Measurements from ENCODE around the gene MEGF11.

The MEGF11 gene

DNA sequence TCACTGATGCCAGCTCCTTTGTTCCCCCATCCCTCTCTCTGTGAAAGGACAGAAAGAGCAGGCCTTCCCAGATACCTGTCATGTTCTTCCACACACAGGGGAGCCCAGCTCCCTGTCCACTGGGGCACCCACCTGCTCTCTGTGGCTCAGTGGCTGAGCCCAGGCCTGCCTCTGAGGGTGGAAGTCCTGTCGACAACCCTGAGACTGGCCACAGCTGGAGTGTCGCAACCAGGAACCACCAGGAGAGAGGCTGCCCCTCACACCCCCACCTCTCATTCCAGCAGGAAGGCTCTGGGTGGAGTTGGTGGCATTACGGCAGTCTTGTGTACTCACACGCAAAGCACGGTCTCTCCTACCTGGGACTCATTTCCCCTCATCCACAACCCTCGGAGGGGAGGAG lies 66.3 kb downstream of the MEGF11 start:
- Histone ChIP-seq H3K9ac (ENCODE audit: insufficient read length) (no peak overlapping the region), H3K36me3 (ENCODE audit: insufficient read depth, low read length) (no peaks in the 10 kb centered on the region)

DNA sequence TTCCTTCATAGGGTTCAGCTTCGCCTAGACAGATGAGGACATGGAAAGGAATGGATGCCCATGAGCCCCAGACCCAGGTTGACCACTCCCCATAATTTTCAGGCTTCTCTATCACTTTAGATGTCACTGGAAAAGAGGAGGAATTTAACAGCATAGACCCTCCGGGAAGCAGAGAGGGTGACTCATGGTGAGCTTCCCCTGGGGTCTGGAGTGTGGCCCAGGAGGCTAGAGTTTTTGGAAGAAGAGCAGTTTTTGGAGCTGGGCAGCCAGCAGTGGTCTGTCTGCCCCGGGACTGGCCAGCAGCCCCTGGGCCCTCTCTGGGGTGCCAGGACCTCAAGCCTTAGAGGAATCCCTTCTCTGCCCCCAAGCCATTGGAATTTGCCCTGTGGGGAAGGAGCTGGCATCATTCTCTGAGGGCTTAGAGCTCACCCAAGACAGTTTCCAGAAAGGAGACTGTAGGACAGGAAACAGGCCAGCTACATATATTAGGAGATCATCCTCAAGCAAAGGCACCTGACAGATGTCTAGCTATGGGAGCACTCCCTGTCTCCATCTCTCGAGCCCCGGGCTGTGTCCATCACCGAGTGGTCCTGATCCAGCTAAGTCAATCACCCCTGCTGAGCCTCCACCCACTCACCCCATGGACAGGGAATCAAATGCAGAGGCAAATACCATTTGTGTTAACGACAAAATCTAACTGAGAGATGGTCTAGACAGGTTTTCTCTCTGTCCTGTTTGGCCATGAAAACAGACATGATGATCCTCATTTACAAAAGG lies 67.3 kb downstream of the MEGF11 start:
- Histone ChIP-seq H3K4me3 (no peak overlapping the region), H3K9me3 (ENCODE audit: low read depth, low read length) (no peaks in the 10 kb centered on the region), H3K9ac (ENCODE audit: insufficient read length) (no peak overlapping the region), H3K27ac (no peak overlapping the region), H3K36me3 (ENCODE audit: insufficient read depth, low read length) (no peaks in the 10 kb centered on the region)
- TF ChIP-seq EZH2 (IDR thresholded peaks at IDR 0.05) (no peak), FOXP2 (optimal IDR thresholded peaks at IDR 0.05; ENCODE audit: control extremely low read depth, extremely low read length, insufficient read depth) (no peak), POLR2AphosphoS5 (IDR thresholded peaks at IDR 0.05; ENCODE audit: borderline replicate concordance, low read depth, low read length) (no peak)
- DNase-seq (ENCODE audit: low read depth, low spot score): no peak

More for the DNA sequence above, 66.3 kb downstream of the MEGF11 start:
- no peaks in the 10 kb centered on the region for H3K9me3 ChIP-seq (ENCODE audit: low read depth, low read length)
- no peak for DNase-seq (ENCODE audit: low read depth, low spot score)
- no peak overlapping the region for H3K4me3 ChIP-seq
- TF ChIP-seq EZH2 (IDR thresholded peaks at IDR 0.05) (no peak), FOXP2 (optimal IDR thresholded peaks at IDR 0.05; ENCODE audit: control extremely low read depth, extremely low read length, insufficient read depth) (no peak)
- H3K27ac ChIP-seq: no peak overlapping the region

DNA sequence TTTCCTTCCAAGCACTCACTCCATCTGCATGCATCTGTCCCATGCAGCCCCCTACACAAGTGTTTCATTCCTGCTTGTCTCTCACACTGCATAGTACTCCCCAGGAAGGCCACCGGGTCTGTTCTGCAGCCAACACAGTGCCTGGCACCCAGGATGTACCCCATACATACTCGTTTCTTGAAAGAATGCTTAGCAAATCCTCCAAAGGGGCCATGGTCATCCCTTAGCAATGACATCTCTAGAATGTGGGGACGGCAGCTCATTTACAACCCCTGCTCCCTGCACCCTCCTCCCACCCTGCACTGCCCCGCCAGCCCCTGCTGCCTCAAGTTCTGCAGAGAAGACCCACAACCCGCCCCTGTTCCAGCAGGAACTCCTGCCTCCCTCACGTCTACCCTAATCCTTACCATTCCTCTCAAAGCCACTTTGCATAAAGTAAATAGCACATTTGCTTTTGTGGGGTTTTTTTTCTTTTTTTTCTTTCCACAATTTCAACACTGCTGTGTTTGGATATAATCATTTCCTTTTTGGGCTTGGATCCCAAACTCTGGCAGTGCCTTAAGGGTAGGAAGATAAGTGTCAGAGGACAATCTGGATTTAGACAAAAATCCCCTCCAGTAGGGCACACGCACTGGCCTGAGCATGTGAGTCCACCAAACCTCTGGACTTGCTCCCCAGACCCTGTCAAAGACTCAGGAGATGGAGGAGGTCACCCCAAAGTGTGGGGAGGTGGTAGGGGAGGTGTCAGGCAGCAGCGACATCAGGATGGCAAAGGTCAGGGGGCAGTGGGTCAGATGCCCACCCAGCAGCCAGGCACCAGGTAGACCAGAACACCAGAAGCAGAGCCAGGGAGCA lies 68.4 kb downstream of the MEGF11 start:
- no peaks in the 10 kb centered on the region for H3K9me3 ChIP-seq (ENCODE audit: low read depth, low read length)
- H3K9ac ChIP-seq (ENCODE audit: insufficient read length): no peak overlapping the region
- no peaks in the 10 kb centered on the region for H3K36me3 ChIP-seq (ENCODE audit: insufficient read depth, low read length)
- TF ChIP-seq FOXP2 (optimal IDR thresholded peaks at IDR 0.05; ENCODE audit: control extremely low read depth, extremely low read length, insufficient read depth) (no peak), POLR2AphosphoS5 (IDR thresholded peaks at IDR 0.05; ENCODE audit: borderline replicate concordance, low read depth, low read length) (no peak), EZH2 (IDR thresholded peaks at IDR 0.05) (no peak)
- H3K4me3 ChIP-seq: no peak overlapping the region
- no peak overlapping the region for H3K27ac ChIP-seq
- DNase-seq (ENCODE audit: low read depth, low spot score): no peak

DNA sequence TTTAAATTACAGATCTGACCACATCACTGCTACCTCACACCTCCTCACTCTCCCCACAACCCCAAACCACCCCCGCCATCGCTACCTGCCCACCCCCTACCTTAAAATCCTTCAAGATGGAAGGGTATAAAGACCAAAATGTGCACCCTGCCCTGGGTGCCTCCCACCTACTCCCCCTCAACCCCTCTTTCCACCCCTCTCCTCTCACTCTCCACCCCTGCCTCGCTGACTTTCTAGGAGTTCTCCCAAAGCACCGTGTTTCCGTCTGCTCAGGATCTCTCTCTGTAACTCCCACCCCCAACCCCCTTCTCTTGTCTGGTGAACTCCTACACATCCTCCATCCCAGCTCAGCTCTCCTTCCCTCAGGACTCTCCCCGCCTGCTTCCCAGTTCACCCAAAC lies 69.1 kb downstream of the MEGF11 start:
- no peak overlapping the region for H3K27ac ChIP-seq
- no peaks in the 10 kb centered on the region for H3K36me3 ChIP-seq (ENCODE audit: insufficient read depth, low read length)
- TF ChIP-seq FOXP2 (optimal IDR thresholded peaks at IDR 0.05; ENCODE audit: control extremely low read depth, extremely low read length, insufficient read depth): no peak
- H3K9ac ChIP-seq (ENCODE audit: insufficient read length): no peak overlapping the region
- no peak for DNase-seq (ENCODE audit: low read depth, low spot score)
- no peak overlapping the region for H3K4me3 ChIP-seq
- no peaks in the 10 kb centered on the region for H3K9me3 ChIP-seq (ENCODE audit: low read depth, low read length)

DNA sequence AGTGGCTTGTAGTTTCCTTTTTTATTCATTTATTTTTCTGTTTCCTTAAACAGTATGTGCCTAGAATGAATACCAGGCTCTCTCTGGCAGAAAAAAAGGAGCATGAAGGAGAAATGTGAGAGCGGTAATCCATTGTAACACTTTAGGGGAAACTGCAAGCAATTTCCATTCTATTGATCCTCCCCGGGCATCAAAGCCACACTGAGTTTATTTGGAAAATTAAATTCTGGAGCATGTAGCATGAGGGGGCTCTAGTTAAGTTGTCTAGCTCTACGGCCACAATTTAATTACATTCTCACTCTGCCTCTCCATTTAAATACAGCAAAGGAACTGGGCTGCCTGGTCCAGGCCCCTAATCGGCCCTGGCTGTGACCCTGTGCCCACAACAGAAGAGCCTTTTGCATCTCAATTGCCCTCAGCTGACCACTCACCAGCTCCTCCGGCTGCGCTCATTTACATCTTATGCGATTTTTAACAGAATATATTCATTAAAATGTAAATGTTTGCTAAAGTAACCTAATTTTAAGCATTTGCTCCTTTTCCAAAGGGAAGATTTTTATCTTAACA lies 72.9 kb downstream of the MEGF11 start:
- H3K4me3 ChIP-seq: no peak overlapping the region
- H3K27ac ChIP-seq: no peak overlapping the region
- TF ChIP-seq POLR2AphosphoS5 (IDR thresholded peaks at IDR 0.05; ENCODE audit: borderline replicate concordance, low read depth, low read length) (no peak), FOXP2 (optimal IDR thresholded peaks at IDR 0.05; ENCODE audit: control extremely low read depth, extremely low read length, insufficient read depth) (no peak), EZH2 (IDR thresholded peaks at IDR 0.05) (no peak)
- H3K9me3 ChIP-seq (ENCODE audit: low read depth, low read length): no peaks in the 10 kb centered on the region
- no peak for DNase-seq (ENCODE audit: low read depth, low spot score)
- no peak overlapping the region for H3K9ac ChIP-seq (ENCODE audit: insufficient read length)
- no peaks in the 10 kb centered on the region for H3K36me3 ChIP-seq (ENCODE audit: insufficient read depth, low read length)

DNA sequence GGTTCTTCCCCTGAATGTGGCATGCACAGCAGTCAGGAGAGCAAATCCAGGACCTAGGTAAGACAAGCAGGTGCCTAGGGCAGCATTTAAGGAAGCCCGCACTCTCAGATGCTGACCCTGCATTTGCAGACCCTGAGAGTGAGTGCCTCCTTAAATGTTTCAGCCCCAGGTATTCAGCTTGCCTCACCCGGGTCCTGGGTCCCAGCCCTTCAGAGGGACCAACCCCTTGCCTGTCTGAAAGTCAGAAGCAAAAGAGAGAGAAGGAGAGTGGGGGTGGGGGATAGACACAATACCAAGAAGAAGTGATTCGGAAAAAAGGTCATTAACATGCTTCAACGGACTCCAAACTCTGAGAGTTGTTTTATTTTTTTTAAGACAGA lies 75.0 kb downstream of the MEGF11 start:
- Histone ChIP-seq H3K4me3 (no peak overlapping the region), H3K36me3 (ENCODE audit: insufficient read depth, low read length) (no peaks in the 10 kb centered on the region), H3K9me3 (ENCODE audit: low read depth, low read length) (no peaks in the 10 kb centered on the region), H3K27ac (no peak overlapping the region), H3K9ac (ENCODE audit: insufficient read length) (no peak overlapping the region)
- DNase-seq (ENCODE audit: low read depth, low spot score): no peak
- TF ChIP-seq FOXP2 (optimal IDR thresholded peaks at IDR 0.05; ENCODE audit: control extremely low read depth, extremely low read length, insufficient read depth): no peak
- no peak for TF ChIP-seq POLR2AphosphoS5 (IDR thresholded peaks at IDR 0.05; ENCODE audit: borderline replicate concordance, low read depth, low read length)
- no peak for TF ChIP-seq EZH2 (IDR thresholded peaks at IDR 0.05)

DNA sequence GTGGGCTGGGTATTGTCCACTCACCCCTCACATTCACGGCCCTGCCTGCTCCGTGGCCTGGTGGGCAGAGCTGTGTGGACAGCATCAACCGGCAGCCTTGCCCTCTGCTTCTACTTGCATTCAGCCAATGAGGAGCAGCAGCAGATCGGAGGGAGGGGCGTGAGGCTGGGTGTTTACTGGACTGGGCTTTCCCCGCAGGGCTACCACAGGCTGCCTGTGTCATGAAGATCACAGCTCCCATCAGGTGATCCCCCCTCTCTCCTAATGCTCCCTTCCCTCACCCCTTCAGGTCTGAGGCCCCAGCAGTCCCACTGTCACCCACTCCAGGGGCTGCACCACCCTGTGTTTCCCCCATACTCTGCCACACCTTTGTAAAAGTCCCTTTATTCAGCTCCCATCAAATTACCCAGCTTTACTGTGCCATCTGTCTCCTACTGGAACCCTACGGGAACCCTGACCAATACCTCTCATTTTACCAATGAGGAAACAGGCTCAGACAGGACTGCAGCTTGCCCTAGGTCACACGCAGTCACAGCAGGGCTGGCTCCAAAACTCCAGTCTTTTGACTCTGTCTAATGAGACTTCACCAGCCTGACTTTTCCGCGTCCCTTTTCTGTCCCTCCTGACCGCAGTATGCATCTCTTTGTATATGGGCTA lies 81.1 kb downstream of the MEGF11 start:
- TF ChIP-seq EZH2 (IDR thresholded peaks at IDR 0.05) (no peak), POLR2AphosphoS5 (IDR thresholded peaks at IDR 0.05; ENCODE audit: borderline replicate concordance, low read depth, low read length) (no peak), FOXP2 (optimal IDR thresholded peaks at IDR 0.05; ENCODE audit: control extremely low read depth, extremely low read length, insufficient read depth) (no peak)
- H3K9me3 ChIP-seq (ENCODE audit: low read depth, low read length): no peaks in the 10 kb centered on the region
- no peak for DNase-seq (ENCODE audit: low read depth, low spot score)
- no peak overlapping the region for H3K27ac ChIP-seq
- H3K36me3 ChIP-seq (ENCODE audit: insufficient read depth, low read length): no peaks in the 10 kb centered on the region
- no peak overlapping the region for H3K4me3 ChIP-seq
- no peak overlapping the region for H3K9ac ChIP-seq (ENCODE audit: insufficient read length)

DNA sequence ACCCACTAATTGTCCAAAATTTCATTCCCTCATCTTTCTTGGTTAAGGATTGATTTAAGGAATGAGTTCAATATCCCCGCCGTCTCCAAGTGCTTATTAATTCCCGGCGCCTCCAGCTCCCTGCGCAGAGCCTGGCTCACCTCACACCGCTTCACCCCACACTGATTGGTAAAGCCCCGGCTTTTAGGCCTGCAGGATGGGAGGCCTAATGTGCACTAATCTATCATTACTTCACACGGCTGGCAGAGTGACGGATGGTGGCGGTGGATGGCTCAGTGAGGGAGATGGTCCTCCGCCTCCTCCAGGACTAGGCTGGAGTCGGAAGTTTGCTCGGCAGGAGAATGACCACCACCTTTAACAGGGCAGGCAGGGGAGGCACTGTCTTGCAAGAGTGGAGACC lies 81.7 kb downstream of the MEGF11 start:
- Histone ChIP-seq H3K4me3 (no peak overlapping the region), H3K9ac (ENCODE audit: insufficient read length) (no peak overlapping the region), H3K9me3 (ENCODE audit: low read depth, low read length) (no peaks in the 10 kb centered on the region), H3K36me3 (ENCODE audit: insufficient read depth, low read length) (no peaks in the 10 kb centered on the region), H3K27ac (no peak overlapping the region)
- TF ChIP-seq EZH2 (IDR thresholded peaks at IDR 0.05) (no peak), POLR2AphosphoS5 (IDR thresholded peaks at IDR 0.05; ENCODE audit: borderline replicate concordance, low read depth, low read length) (no peak), FOXP2 (optimal IDR thresholded peaks at IDR 0.05; ENCODE audit: control extremely low read depth, extremely low read length, insufficient read depth) (no peak)
- no peak for DNase-seq (ENCODE audit: low read depth, low spot score)
